Pancreas (tissue), 10 donors: ENCODE data around the gene DSCAM. TPM values are rescaled to one million over a fixed set of nuclear protein-coding genes. Genes with fewer than 3 reads are reported as not detected.

ENCODE experiments used
- ATAC-seq, 4 donors: fragments of 200-7000 bp; cut with Tn5 transposase; one replicate each; pipeline versions ENCODE4 v1.8.0 to v1.9.1; 2020; ENCODE audit warnings: mild to moderate bottlenecking in 4 of 4, moderate library complexity in 4 of 4
- DNase-seq, 6 donors: peaks; one replicate each; pipeline ENCODE4 v3.0.0-alpha.2; 2020
- FAIRE-seq: peaks from 2 replicates; lab custom pipeline; 2012; peaks lifted over from hg19 to GRCh38; lab: Jason Lieb, UNC
- H3K27ac ChIP-seq, 4 donors: fragments of 200-600 bp; sonication (generic); 1 replicate in 3 of 4; 2 replicates in 1 of 4; pipeline versions ENCODE4 v1.5.0 to v1.8.0; 2020
- H3K27me3 ChIP-seq, 4 donors: fragments of 200-600 bp; one replicate each; pipeline ENCODE4 v1.8.0; 2021
- H3K36me3 ChIP-seq, 3 donors: fragments of 200-600 bp; sonication (generic) in 1 of 3; one replicate each; pipeline versions ENCODE4 v1.5.0 to v1.8.0; 2020 to 2021
- H3K4me1 ChIP-seq, 3 donors: fragments of 200-600 bp; one replicate each; pipeline ENCODE4 v1.8.0; 2021
- H3K4me3 ChIP-seq, 4 donors: fragments of 200-600 bp; sonication (generic) in 2 of 4; one replicate each; pipeline versions ENCODE4 v1.5.0 to v1.8.0; 2020 to 2021
- H3K9me3 ChIP-seq, 4 donors: fragments of 200-600 bp; one replicate each; pipeline ENCODE4 v1.8.0; 2021
- CTCF ChIP-seq, 4 donors: fragments of 200-600 bp; sonication (generic) in 3 of 4; IDR thresholded peaks; one replicate each; pipeline versions ENCODE4 v1.5.0 to v1.8.0; 2021; ENCODE audit warnings: antibody characterized with exemption in 4 of 4
- WGBS, 2 donors: extraction: QIAGEN DNeasy Blood & Tissue Kit; methylation state at CpG; one replicate each; pipeline ENCODE4 v1.1.7; 2013; 5-methylcytosine and 5-hydroxymethylcytosine counted together
- intact Hi-C, 3 donors: fragments of 100-400 bp; cut with DNase I; formaldehyde crosslinking; loops; one replicate each; pipeline versions ENCODE4 v1.11.1 to v1.14.2; 2022
- polyA plus RNA-seq, 2 donors: library from polyadenylated mRNA; stranded (reverse); fragments of 200-250 nt; gene quantifications; one replicate each; pipeline ENCODE4 v1.2.3, GENCODE V29; 2013
- total RNA-seq, 6 donors: library from RNA; stranded (reverse); fragmentation: NEBNext Ultra II Directional in 4 of 6; extraction: Animal tissue kit (Norgen Biotek cat#: 25700) in 4 of 6; gene quantifications; one replicate each; pipeline versions ENCODE4 v1.2.1 to v1.2.4, GENCODE V29; 2021 to 2023
- donor health status: healthy with polysubstance abuse.
- donor health status: DM: no; HTN: no; CAD: no; lungs with moderate emphysema.
- donor health status: DM: no; HTN: no; CAD: no.
- donor health status: control.
- donor health status: control.
- donor health status: Bipolar disorder and iron deficiency.
- donor health status: DM: yes; HTN: yes; CAD: no.
- donor health status: DM: no; HTN: no; CAD: no.
- donor health status: DM: no; HTN: no; CAD: no.
- donor health status: DM: yes; HTN: yes; CAD: no.

The DSCAM gene
- total and polyA plus RNA-seq, 8 donors = 0.05 to 0.77 (median 0.14) TPM

- no peak overlapping the region for H3K4me3 ChIP-seq
- intact Hi-C loops = no loop called here
Observed at GRCh38 chr21:40797891-40798290, 49.1 kb downstream of the DSCAM start.

DNA sequence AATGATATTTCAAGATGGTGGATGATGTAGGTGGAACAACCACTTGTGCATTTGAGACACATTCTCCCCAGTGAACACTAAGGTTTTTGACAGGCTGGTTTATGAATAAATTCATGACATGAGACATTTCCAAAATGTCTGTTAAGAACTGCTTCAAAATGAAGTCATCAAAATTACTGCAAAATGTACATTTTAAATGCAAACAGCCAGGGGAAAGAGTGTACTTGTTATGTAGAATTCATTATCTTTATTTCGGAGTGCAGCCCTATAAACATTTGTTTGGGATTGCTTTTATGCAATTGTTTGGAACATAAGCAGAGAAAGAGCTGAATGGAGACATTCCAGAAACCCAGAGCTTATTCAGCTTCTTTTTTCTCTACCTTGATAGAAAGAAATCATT is 49.5 kb downstream of the DSCAM start:
- Histone ChIP-seq H3K4me1 (no peaks in the 10 kb centered on the region), H3K4me3 (no peak overlapping the region), H3K27ac (no peak overlapping the region), H3K27me3 (no peaks in the 10 kb centered on the region), H3K36me3 (no peaks in the 10 kb centered on the region), H3K9me3 (no peaks in the 10 kb centered on the region)
- ATAC-seq = no peak
- 51 to 76% methylated on average over 1 of the region's 1 CpG for WGBS, 2 donors
- no peak for DNase-seq
- FAIRE-seq = no peak
- TF ChIP-seq CTCF (IDR thresholded peaks at IDR 0.05) = no peak
- intact Hi-C loops = no loop called here

More at GRCh38 chr21:40797891-40798290, 49.1 kb downstream of the DSCAM start:
- ATAC-seq = no peak
- no peak for TF ChIP-seq CTCF (IDR thresholded peaks at IDR 0.05)
- 65 to 82% methylated on average over 2 of the region's 2 CpGs for WGBS, 2 donors
- H3K9me3 ChIP-seq = no peaks in the 10 kb centered on the region
- no peaks in the 10 kb centered on the region for H3K27me3 ChIP-seq
- no peaks in the 10 kb centered on the region for H3K36me3 ChIP-seq
- FAIRE-seq = no peak
- no peak for DNase-seq
- H3K27ac ChIP-seq = no peak overlapping the region
- H3K4me1 ChIP-seq = no peaks in the 10 kb centered on the region

DNA sequence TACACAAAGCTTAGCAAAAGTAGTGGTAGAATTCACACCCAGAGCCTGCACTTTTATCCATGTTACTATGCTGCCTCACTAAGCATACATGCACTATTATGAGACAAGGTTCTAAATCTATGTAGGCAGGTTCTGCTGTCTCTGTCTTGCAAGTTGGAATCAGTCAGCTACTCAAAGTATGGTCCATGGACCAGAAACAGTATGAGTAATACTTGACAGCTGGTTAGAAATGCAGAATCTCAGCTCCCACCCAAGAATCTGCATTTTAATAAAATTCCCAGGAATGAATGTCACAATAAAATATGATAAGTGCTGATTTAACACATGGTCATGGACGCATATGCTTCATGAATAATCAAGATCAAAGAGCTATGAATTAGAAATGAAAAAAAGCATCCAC is 50.5 kb downstream of the DSCAM start:
- no peaks in the 10 kb centered on the region for H3K9me3 ChIP-seq
- H3K27me3 ChIP-seq = no peaks in the 10 kb centered on the region
- TF ChIP-seq CTCF (IDR thresholded peaks at IDR 0.05) = no peak
- FAIRE-seq (no peak), ATAC-seq (no peak), DNase-seq (no peak)
- no peaks in the 10 kb centered on the region for H3K36me3 ChIP-seq
- 19 to 28% methylated on average over 1 of the region's 1 CpG for WGBS, 2 donors
- H3K27ac ChIP-seq = no peak overlapping the region
- no peak overlapping the region for H3K4me3 ChIP-seq
- intact Hi-C loops = no loop called here
- no peaks in the 10 kb centered on the region for H3K4me1 ChIP-seq

GRCh38 chr21:40795313-40795712 is 51.6 kb downstream of the DSCAM start:
- Histone ChIP-seq H3K27ac (no peak overlapping the region), H3K9me3 (no peaks in the 10 kb centered on the region), H3K27me3 (peaks cover 0 to 4% (median 0%) of the 10 kb centered on the region in 4 donors), H3K4me1 (no peaks in the 10 kb centered on the region), H3K4me3 (no peak overlapping the region), H3K36me3 (no peaks in the 10 kb centered on the region)
- DNase-seq = no peak
- no peak for ATAC-seq
- 19 to 20% methylated on average over 3 of the region's 3 CpGs for WGBS, 2 donors
- FAIRE-seq = no peak
- no peak for TF ChIP-seq CTCF (IDR thresholded peaks at IDR 0.05)
- intact Hi-C loops = no loop called here

GRCh38 chr21:40792691-40793456 is 54.1 kb downstream of the DSCAM start:
- no peak for DNase-seq
- peaks cover 0 to 5% (median 0%) of the 10 kb centered on the region in 4 donors for H3K27me3 ChIP-seq
- no peak for FAIRE-seq
- H3K36me3 ChIP-seq = no peaks in the 10 kb centered on the region
- WGBS, 2 donors = 47 to 57% methylated on average over 4 of the region's 4 CpGs
- no peak for TF ChIP-seq CTCF (IDR thresholded peaks at IDR 0.05)
- no peaks in the 10 kb centered on the region for H3K4me1 ChIP-seq
- no peak overlapping the region for H3K4me3 ChIP-seq
- no peaks in the 10 kb centered on the region for H3K9me3 ChIP-seq
- ATAC-seq = no peak
- intact Hi-C loops = no loop called here
- no peak overlapping the region for H3K27ac ChIP-seq
